Inflammatory macrophage (primary cell): ENCODE measurements around the gene UBN1.

ENCODE experiments used
- DNase-seq, 2 donors: peaks; one replicate each; pipeline ENCODE4 v3.0.0-alpha.2; 2020 to 2022

Gene UBN1

GRCh38 chr16:4814542-4815173 is 32.6 kb upstream of the UBN1 start:
- no peak for DNase-seq

GRCh38 chr16:4820652-4821051 is 26.6 kb upstream of the UBN1 start:
- no peak for DNase-seq

- DNase-seq = no peak
Observed at GRCh38 chr16:4825196-4825595, 22.1 kb upstream of the UBN1 start.

GRCh38 chr16:4826526-4826925 is 20.8 kb upstream of the UBN1 start:
- no peak for DNase-seq

GRCh38 chr16:4826980-4827379 is 20.3 kb upstream of the UBN1 start:
- no peak for DNase-seq

- no peak for DNase-seq
Observed at GRCh38 chr16:4828567-4829321, 18.5 kb upstream of the UBN1 start.

GRCh38 chr16:4830408-4830807 is 16.9 kb upstream of the UBN1 start:
- DNase-seq = no peak

- no peak for DNase-seq
Observed at GRCh38 chr16:4831616-4832015, 15.7 kb upstream of the UBN1 start.

GRCh38 chr16:4832698-4833343 is 14.5 kb upstream of the UBN1 start:
- no peak for DNase-seq

GRCh38 chr16:4833584-4833983 is 13.7 kb upstream of the UBN1 start:
- DNase-seq = no peak

- no peak for DNase-seq
Observed at GRCh38 chr16:4836727-4837126, 10.6 kb upstream of the UBN1 start.

- DNase-seq = no peak
Observed at GRCh38 chr16:4837733-4838501, 9.4 kb upstream of the UBN1 start.

GRCh38 chr16:4839942-4840341 is 7.3 kb upstream of the UBN1 start:
- DNase-seq = no peak

GRCh38 chr16:4840984-4841383 is 6.3 kb upstream of the UBN1 start:
- no peak for DNase-seq

- DNase-seq = peak; percentile 70 to 83
Observed at GRCh38 chr16:4846503-4846900, 779 bp upstream of the UBN1 start.

- DNase-seq = peak; percentile 23 to 47
Observed at GRCh38 chr16:4847774-4848587, 700 bp downstream of the UBN1 start.

- no peak for DNase-seq
Observed at GRCh38 chr16:4850211-4850610, 2.9 kb downstream of the UBN1 start.

GRCh38 chr16:4852221-4852872 is 5.1 kb downstream of the UBN1 start:
- peak; percentile 45 to 49 for DNase-seq

- no peak for DNase-seq
Observed at GRCh38 chr16:4855371-4855770, 8.1 kb downstream of the UBN1 start.

GRCh38 chr16:4855804-4856203 is 8.5 kb downstream of the UBN1 start:
- DNase-seq = no peak

- DNase-seq = no peak
Observed at GRCh38 chr16:4859190-4859899, 12.1 kb downstream of the UBN1 start.
